Loucy (cell line): ENCODE results near the gene RHBDD2.
"Not testable (repeated sequence)": the region's sequence is repeated elsewhere in the genome, so short reads cannot be mapped to it uniquely, and the experiment has no call there.

Experiments
- EZH2phosphoT487 ChIP-seq: fragments of 200-600 bp; IDR thresholded peaks from 2 replicates; pipeline ENCODE4 v1.6.1; 2018; ENCODE audit warnings: antibody characterized with exemption, mild to moderate bottlenecking, moderate library complexity, borderline replicate concordance
- TF ChIP-seq, protein P1 (sequence below): fragments of 200-600 bp; sonication (generic); conservative IDR thresholded peaks from 2 replicates; pipeline ENCODE4 v1.5.1; 2014; ENCODE audit warnings: mild to moderate bottlenecking, antibody characterized with exemption, low read length

DNA sequence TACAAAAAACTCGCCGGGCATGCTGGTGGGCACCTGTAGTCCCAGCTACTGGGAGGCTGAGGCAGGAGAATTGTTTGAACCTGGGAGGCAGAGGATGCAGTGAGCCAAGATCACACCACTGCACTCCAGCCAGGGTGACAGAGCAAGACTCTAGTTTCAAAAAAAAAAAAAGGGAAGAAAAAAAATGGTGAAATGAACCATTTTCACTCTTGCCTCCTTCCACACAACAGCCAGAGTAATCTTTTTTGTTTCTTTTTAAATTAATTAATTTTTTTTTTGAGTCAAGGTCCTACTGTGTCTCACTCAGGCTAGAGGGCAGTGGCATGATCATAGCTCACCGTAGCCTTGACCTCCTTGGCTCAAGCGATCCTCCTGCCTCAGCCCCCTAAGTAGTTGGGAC lies 14.6 kb upstream of the RHBDD2 start:
- TF ChIP-seq, protein P1, sequence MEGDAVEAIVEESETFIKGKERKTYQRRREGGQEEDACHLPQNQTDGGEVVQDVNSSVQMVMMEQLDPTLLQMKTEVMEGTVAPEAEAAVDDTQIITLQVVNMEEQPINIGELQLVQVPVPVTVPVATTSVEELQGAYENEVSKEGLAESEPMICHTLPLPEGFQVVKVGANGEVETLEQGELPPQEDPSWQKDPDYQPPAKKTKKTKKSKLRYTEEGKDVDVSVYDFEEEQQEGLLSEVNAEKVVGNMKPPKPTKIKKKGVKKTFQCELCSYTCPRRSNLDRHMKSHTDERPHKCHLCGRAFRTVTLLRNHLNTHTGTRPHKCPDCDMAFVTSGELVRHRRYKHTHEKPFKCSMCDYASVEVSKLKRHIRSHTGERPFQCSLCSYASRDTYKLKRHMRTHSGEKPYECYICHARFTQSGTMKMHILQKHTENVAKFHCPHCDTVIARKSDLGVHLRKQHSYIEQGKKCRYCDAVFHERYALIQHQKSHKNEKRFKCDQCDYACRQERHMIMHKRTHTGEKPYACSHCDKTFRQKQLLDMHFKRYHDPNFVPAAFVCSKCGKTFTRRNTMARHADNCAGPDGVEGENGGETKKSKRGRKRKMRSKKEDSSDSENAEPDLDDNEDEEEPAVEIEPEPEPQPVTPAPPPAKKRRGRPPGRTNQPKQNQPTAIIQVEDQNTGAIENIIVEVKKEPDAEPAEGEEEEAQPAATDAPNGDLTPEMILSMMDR, result not testable (repeated sequence)
- not testable (repeated sequence) for TF ChIP-seq EZH2phosphoT487
